HG03457 (cell line): Measurements from ENCODE around the gene TLR6.

ENCODE experiments used
- ATAC-seq: cut with Tn5 transposase; IDR thresholded peaks from one replicate; pipeline ENCODE4 v1.9.1; 2021; ENCODE audit warnings: moderate number of reproducible peaks; ENCODE audit not compliant: unreplicated experiment

TLR6 gene

GRCh38 chr4:38856524-38857337, at the start of gene TLR6:
Gene TLR6, minus strand, starts transcription at chr4:38856817. Its CDS starts 27,344 bp downstream, at chr4:38829473.
- ATAC-seq: no peak

- ATAC-seq: no peak
Observed at GRCh38 chr4:38905652-38906385, 49.2 kb upstream of the TLR6 start.

DNA sequence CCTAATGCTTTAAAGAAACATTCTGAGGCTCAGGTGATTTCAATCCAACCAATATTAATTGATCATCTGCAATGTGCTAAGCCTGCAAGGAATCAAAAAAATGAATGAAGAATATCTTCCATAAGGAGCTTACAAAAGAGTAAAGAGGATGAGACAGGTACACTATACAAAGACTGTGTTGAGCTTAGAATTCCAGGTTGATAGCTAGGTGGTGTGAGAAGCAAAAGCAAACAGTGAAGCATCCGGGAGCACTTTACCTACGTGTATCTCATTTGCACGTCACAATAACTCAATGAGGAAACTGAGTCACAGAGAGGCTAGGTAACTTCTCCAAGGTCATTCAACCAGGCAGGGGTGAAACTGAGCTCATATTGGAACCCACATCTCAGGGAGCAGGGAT, 48.1 kb upstream of the TLR6 start:
- no peak for ATAC-seq

DNA sequence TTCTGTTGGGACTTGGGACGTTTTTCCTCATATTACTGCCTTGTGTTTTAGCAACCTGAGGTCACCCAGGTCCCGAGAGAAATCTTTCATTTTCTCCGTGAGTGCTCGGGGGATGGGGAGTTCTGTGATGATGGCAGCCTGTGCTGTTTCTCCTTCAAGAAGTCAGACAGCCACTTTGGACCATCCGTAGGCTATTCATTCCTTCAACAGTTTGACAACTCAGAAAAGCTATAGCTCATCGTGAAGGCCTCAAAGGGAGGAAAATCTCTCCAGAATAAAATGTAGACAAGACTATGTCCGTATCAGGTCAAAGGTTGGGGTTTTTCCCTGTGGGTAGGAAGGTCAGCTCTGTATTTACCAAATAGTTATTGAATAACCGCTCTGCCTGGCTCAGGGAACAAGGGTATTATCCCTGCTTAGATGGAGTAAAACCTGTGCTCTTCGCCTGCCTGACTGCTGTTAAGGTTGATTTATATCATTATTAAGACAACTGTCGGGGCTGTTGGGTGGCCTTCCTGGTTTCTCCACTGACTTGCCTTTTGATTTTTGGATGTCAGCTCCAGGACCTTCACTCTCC, 47.6 kb upstream of the TLR6 start:
- no peak for ATAC-seq

DNA sequence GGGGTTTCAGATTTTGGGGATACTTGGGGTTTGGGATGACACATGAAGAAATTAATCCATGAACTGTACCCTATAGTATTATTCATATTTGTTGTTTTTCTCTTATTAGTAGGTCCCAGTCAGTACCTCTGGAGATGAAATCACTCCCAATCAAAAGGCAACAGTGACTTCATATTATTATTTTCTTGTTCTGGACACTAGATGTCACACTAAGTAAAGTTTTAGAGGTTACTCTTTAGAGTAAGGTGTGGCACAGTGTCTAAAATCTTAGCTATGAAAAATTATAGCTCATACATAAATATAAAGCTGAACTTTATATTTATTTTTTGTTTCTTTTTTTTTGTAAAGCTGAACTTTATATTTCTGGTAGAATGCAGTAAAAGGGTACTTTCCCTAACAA, 46.1 kb upstream of the TLR6 start:
- no peak for ATAC-seq

GRCh38 chr4:38902221-38902620, 45.6 kb upstream of the TLR6 start:
- ATAC-seq: no peak

DNA sequence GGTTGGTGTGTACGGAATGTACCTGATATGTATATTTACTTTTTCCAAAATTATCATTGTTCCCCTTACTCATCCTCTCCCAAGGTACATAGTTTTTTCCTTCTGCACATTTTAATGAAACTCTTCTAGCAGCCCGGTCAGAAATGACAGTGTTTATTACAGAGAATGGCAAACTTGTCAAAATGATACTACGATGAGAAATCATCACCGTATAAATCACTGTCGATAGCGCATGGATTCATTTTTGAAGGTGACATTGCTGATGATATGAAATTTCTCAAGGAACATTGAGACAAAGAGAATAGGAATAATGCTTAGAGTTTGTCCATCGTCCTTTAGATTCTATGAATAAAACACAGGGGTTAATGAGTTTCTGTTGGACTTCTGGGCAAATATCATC, 41.6 kb upstream of the TLR6 start:
- no peak for ATAC-seq

DNA sequence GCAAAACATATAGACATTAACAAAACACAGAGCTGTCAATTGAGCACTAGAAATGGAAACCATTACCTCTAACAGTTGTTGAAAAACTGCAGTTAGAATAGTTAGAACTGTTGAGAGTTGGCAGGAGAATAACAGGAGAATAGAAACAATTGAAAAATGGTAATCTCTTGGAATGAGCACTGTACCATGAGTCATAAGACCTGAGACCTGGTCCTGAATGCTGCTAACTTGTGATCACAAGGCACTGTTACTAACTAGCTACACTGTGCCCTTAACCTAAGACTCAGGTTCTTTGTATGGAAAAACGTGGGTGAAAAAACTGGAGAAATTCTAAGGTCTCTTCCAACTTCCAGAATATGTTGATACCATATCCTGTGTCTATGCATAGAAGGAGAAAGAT, 40.3 kb upstream of the TLR6 start:
- no peak for ATAC-seq

DNA sequence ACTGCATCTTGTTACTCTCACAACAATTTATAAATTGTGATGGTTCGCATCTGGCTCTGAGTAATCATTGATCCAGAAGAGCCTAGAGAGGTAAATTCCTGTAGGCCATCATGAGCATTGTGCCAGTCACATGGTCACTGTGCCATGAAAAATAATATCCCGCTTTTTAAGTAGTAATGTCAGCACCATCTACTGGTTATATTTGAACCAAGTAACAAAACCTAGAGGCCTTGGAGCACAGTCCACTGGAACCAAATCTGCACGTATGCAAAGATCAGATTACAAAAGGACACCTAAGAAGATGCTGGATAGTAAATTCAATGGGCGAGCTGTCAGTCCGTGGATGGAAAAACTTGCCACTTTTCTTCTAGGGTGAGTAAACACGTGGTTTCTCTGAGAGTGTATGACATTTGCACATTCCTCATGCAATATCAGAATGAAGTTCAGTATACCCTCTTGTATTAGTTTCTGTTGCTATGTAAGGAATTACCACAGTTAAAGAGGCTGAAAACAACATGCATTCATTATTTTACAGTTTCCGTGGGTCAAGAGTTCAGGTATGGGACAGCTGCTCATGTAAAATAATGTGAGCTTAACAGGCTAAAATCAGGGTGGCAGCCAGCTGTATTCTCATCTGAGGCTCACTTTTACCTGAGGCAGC, 37.8 kb upstream of the TLR6 start:
- no peak for ATAC-seq

- ATAC-seq: no peak
Observed at GRCh38 chr4:38891051-38891983, 34.7 kb upstream of the TLR6 start.

DNA sequence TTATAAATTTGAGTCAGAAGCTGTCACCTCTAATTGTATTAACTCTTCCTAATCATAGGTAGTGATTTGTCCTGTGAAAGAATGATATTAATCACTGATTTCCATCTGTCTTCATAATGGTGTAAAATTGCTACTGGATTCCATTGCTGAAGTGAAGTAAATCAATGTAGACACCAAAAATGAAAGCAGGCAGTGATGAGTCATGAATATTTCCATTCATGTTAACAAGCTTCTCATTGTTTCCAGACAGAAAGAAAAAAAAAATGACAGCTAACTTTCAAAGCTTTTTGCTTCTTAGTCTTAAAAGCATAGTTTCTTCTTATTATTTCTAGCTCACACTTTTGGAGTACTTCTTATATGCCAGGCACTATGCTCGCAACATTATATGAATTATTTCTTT, 32.5 kb upstream of the TLR6 start:
- ATAC-seq: no peak

GRCh38 chr4:38884254-38884653, 27.6 kb upstream of the TLR6 start:
- ATAC-seq: no peak

DNA sequence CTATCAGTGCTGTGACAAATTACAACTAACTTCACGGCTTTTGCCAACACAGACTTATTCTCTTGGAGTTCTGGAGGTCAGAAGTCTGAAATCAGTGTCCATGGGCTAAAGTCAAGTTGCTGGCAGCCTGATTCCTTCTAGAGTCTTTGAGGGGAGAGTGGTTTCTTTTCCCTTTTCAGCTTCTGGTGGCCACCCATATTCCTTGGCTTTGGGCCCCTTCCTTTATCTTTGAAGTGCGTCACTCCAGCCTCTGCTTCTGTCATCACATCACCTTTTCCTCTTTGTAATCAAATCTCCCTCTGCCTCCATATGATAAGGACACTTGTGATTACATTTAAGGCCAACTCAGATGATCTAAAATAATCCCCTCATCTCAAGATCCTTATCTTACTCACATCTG, 20.0 kb upstream of the TLR6 start:
- ATAC-seq: no peak

GRCh38 chr4:38873290-38873944, 16.8 kb upstream of the TLR6 start:
- ATAC-seq: no peak

DNA sequence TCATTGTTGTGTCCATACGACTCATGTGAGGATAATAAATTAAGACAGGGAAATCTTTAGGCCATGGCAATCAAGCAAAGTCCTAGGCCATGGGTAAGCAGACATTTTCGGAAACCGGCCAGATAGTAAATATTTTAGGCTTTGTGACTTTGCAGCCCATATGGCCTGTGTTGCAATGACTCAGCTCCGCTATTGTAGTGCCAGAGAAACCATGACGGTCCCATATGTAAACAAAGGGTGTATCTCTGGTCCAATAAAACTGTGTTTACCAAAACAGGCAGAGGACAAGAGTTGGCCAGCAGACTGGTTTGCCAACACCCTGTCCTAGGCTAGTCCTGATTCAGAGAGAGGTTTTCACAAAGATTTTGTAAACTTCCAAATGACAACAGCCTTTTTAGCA, 16.0 kb upstream of the TLR6 start:
- ATAC-seq: no peak

DNA sequence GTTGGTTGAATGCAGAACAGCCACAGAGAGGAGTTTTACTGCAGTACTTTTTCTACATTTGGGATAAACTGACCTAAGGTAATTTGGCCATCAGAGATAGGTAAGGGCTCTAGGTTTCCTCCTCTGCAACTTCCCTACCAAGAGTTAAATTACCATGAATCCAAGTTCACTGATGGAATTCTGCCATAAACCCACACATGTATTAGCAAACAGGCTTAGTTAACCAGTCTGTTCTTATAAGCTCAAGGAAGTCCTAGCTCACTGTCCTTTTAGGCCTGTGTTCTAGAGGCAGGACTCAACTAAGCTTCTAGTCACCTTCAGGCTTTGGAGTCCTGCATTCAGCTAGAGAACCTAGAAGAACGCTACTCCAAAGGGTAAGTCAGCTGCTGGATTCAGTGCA, 15.0 kb upstream of the TLR6 start:
- ATAC-seq: no peak

DNA sequence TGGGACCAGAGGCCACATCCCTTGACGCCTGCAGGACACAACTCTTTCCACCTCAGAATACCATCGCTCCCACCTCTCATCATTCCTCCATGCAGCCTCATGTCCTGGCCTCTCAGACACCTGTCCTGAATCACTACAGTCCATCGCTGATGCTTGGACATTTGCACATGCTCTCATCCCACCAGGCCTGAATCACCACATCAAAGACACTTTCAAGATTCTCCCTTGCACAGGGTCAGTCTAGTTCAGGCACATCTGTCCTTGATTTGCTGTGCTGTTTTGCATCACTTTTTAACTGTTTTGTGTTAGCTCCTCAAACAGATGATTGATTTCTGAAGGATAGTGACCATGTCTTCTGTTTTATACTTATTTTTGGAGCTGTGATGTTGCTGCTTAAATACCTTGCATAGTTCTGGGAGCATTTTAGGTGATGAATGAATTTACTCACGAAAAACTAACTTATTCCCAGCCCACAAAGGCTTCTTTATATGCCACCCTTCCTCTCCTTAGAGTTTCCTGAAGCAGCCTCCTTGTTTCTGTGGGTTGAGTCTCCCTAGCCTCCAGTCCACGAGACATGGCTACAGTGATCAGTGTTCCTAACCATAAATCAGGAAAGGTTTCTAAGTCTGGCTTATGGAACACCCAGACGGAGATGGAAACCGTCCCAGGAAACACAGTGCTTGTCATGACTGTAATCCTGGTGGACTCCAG, 13.6 kb upstream of the TLR6 start:
- no peak for ATAC-seq

GRCh38 chr4:38869511-38869910, 12.9 kb upstream of the TLR6 start:
- ATAC-seq: no peak
